ENCODE results near the gene MRPS6. TPM values are rescaled to one million over a fixed set of nuclear protein-coding genes. Genes with fewer than 3 reads are reported as not detected.

Gene MRPS6
- total and polyA plus RNA-seq, 2 experiments from 2014 or later, result 54.9 to 201 TPM

DNA sequence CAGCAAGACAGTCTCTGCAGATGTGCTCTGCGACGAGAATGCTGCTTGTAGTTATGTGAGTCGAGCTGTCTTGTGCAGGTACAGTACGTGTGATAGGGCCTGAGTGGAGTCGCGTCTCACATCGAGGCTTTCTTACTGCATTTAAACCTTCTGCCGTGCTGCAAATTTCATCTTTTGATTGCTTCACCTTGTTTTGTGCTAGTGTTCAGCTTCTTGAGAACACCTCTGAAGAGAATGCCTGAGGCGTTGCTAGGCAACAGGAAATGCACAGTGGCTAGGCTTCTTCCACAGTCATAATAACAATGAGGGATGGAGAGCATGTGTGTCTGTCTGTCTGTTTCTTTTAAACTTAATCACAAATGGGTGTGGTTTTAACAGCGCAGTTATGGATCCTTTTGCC is 52.9 kb downstream of the MRPS6 start:
- peaks cover 76% of the 10 kb centered on the region for H3K79me2 ChIP-seq
- H3K4me3 ChIP-seq, result no peak overlapping the region
- H3K9me3 ChIP-seq (ENCODE audit: low read depth), result no peaks in the 10 kb centered on the region
- no peaks in the 10 kb centered on the region for H3K9me2 ChIP-seq (replicated peaks; ENCODE audit: insufficient read depth)
- H4K20me1 ChIP-seq (ENCODE audit: insufficient read depth, poor library complexity, severe bottlenecking), result no peaks in the 10 kb centered on the region
- no peak overlapping the region for H3K4me2 ChIP-seq
- TF ChIP-seq EZH2 (IDR thresholded peaks at IDR 0.05; ENCODE audit: borderline replicate concordance), result no peak
- no peak for TF ChIP-seq EZH2phosphoT487 (IDR thresholded peaks at IDR 0.05; ENCODE audit: low read depth, severe bottlenecking, unreplicated experiment)
- TF ChIP-seq, protein P1, sequence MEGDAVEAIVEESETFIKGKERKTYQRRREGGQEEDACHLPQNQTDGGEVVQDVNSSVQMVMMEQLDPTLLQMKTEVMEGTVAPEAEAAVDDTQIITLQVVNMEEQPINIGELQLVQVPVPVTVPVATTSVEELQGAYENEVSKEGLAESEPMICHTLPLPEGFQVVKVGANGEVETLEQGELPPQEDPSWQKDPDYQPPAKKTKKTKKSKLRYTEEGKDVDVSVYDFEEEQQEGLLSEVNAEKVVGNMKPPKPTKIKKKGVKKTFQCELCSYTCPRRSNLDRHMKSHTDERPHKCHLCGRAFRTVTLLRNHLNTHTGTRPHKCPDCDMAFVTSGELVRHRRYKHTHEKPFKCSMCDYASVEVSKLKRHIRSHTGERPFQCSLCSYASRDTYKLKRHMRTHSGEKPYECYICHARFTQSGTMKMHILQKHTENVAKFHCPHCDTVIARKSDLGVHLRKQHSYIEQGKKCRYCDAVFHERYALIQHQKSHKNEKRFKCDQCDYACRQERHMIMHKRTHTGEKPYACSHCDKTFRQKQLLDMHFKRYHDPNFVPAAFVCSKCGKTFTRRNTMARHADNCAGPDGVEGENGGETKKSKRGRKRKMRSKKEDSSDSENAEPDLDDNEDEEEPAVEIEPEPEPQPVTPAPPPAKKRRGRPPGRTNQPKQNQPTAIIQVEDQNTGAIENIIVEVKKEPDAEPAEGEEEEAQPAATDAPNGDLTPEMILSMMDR (IDR thresholded peaks at IDR 0.05; ENCODE audit: poor library complexity), result no peak
- WGBS (ENCODE audit: low lambda C conversion rate, missing lambda C conversion rate), result 89% methylated on average over 10 of the region's 10 CpGs
- H3K27ac ChIP-seq, result no peak overlapping the region
- peak; percentile 26 for DNase-seq (ENCODE audit: low spot score)
- no peak overlapping the region for H2AFZ ChIP-seq
- H3K27me3 ChIP-seq, result no peaks in the 10 kb centered on the region
- H3K4me1 ChIP-seq (ENCODE audit: insufficient read depth), result peaks cover 37% of the 10 kb centered on the region
- H3K36me3 ChIP-seq (replicated peaks; ENCODE audit: insufficient read depth, low read depth), result no peaks in the 10 kb centered on the region

DNA sequence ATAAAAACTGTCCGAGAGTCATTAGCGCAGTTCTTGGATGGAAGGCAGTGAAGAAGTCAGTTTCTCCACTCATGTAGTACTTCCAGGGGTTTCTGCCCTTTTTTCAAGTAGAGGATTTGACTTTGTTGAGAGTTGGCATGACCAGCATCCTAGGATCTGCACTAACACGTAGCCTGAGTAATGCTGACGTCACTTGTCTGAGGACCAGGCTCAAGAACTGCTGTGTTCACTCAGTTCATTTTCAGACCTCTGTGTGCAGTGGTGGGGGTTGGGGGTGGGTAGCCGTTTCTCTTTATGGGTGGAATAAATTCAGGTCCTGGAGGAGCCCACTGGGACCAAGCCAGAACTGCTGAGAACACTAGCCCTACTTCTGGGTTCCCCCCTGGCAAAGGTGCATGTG is 53.3 kb downstream of the MRPS6 start:
- no peak overlapping the region for H3K27ac ChIP-seq
- peaks cover 42% of the 10 kb centered on the region for H3K4me1 ChIP-seq (ENCODE audit: insufficient read depth)
- no peak overlapping the region for H3K4me2 ChIP-seq
- no peaks in the 10 kb centered on the region for H3K9me3 ChIP-seq (ENCODE audit: low read depth)
- no peaks in the 10 kb centered on the region for H3K36me3 ChIP-seq (replicated peaks; ENCODE audit: insufficient read depth, low read depth)
- no peaks in the 10 kb centered on the region for H3K27me3 ChIP-seq
- no peak overlapping the region for H2AFZ ChIP-seq
- TF ChIP-seq EZH2 (IDR thresholded peaks at IDR 0.05; ENCODE audit: borderline replicate concordance) (no peak), EZH2phosphoT487 (IDR thresholded peaks at IDR 0.05; ENCODE audit: low read depth, severe bottlenecking, unreplicated experiment) (no peak)
- TF ChIP-seq, protein P1 (IDR thresholded peaks at IDR 0.05; ENCODE audit: poor library complexity), result no peak
- 70% methylated on average over 5 of the region's 5 CpGs for WGBS (ENCODE audit: low lambda C conversion rate, missing lambda C conversion rate)
- no peaks in the 10 kb centered on the region for H4K20me1 ChIP-seq (ENCODE audit: insufficient read depth, poor library complexity, severe bottlenecking)
- peaks cover 76% of the 10 kb centered on the region for H3K79me2 ChIP-seq
- H3K4me3 ChIP-seq, result no peak overlapping the region
- no peak for DNase-seq (ENCODE audit: low spot score)
- no peaks in the 10 kb centered on the region for H3K9me2 ChIP-seq (replicated peaks; ENCODE audit: insufficient read depth)

DNA sequence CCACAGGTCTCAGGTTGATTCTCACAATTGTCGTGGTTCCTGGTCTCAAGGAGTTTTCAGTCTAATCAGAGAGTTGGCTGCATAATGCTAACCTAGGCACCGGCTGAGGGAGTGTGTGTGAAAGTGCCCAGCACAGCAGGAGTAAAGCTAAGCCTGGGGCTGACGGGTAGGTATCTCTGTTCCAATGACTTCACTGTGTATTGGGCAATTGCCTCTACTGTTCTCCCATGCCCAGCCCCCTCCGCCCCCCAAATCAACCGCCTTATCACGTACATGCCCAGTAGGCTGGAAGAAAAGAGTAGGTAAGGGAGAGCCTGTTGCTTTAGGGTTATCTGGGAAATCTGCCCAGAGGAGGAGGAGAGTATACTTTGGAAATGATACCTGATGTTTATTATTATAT is 54.7 kb downstream of the MRPS6 start:
- Histone ChIP-seq H3K4me2 (no peak overlapping the region), H3K27me3 (no peaks in the 10 kb centered on the region), H3K27ac (peak overlapping the region; percentile 45), H3K36me3 (replicated peaks; ENCODE audit: insufficient read depth, low read depth) (no peaks in the 10 kb centered on the region), H3K79me2 (peaks cover 79% of the 10 kb centered on the region), H4K20me1 (ENCODE audit: insufficient read depth, poor library complexity, severe bottlenecking) (no peaks in the 10 kb centered on the region), H3K9me2 (replicated peaks; ENCODE audit: insufficient read depth) (no peaks in the 10 kb centered on the region), H3K4me3 (no peak overlapping the region), H3K4me1 (ENCODE audit: insufficient read depth) (peaks cover 46% of the 10 kb centered on the region), H2AFZ (no peak overlapping the region), H3K9me3 (ENCODE audit: low read depth) (no peaks in the 10 kb centered on the region)
- TF ChIP-seq EZH2phosphoT487 (IDR thresholded peaks at IDR 0.05; ENCODE audit: low read depth, severe bottlenecking, unreplicated experiment), result no peak
- DNase-seq (ENCODE audit: low spot score), result no peak
- WGBS (ENCODE audit: low lambda C conversion rate, missing lambda C conversion rate), result 69% methylated on average over 6 of the region's 6 CpGs

DNA sequence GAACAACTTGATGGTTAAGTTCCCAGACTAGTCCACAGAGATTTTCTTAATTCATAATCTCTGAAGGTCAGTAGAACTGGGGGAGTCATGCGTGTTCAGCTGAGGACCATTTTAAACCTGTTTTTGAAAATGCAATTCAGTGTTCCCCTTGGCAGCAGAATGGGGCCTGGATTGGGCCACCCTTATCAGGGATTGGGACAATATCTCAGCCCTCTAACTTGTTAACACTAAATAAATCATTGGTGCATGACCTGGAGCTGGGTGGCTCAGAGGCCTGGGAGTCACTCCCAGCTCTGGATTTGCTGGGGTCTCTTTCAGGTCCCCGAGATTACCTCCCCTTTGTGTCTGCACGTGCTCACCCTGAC is 55.3 kb downstream of the MRPS6 start:
- no peaks in the 10 kb centered on the region for H3K9me2 ChIP-seq (replicated peaks; ENCODE audit: insufficient read depth)
- no peaks in the 10 kb centered on the region for H3K27me3 ChIP-seq
- DNase-seq (ENCODE audit: low spot score), result no peak
- H3K4me3 ChIP-seq, result no peak overlapping the region
- no peak overlapping the region for H2AFZ ChIP-seq
- peak overlapping the region; percentile 88 for H3K27ac ChIP-seq
- H3K9me3 ChIP-seq (ENCODE audit: low read depth), result no peaks in the 10 kb centered on the region
- peaks cover 46% of the 10 kb centered on the region for H3K4me1 ChIP-seq (ENCODE audit: insufficient read depth)
- TF ChIP-seq, protein P1 (IDR thresholded peaks at IDR 0.05; ENCODE audit: poor library complexity), result no peak
- TF ChIP-seq EZH2phosphoT487 (IDR thresholded peaks at IDR 0.05; ENCODE audit: low read depth, severe bottlenecking, unreplicated experiment) (no peak), EZH2 (IDR thresholded peaks at IDR 0.05; ENCODE audit: borderline replicate concordance) (no peak)
- no peaks in the 10 kb centered on the region for H3K36me3 ChIP-seq (replicated peaks; ENCODE audit: insufficient read depth, low read depth)
- no peaks in the 10 kb centered on the region for H4K20me1 ChIP-seq (ENCODE audit: insufficient read depth, poor library complexity, severe bottlenecking)
- H3K4me2 ChIP-seq, result peak overlapping the region; percentile 57
- WGBS (ENCODE audit: low lambda C conversion rate, missing lambda C conversion rate), result 45% methylated on average over 3 of the region's 3 CpGs
- H3K79me2 ChIP-seq, result peaks cover 79% of the 10 kb centered on the region

All from hepatocyte (in vitro differentiated cells).